SK-MEL-5 (cell line): ENCODE data around the gene FAM120C. TPM values are rescaled to one million over a fixed set of nuclear protein-coding genes. Genes with fewer than 3 reads are reported as not detected.

ENCODE experiments used
- DNase-seq: peaks from one replicate; pipeline ENCODE4 v3.0.0-alpha.2; 2016; ENCODE audit warnings: low read depth, low spot score
- in situ Hi-C: cut with HindIII; loops from 2 replicates; pipeline ENCODE4 v1.10.0; 2016; ENCODE audit warnings: low sequenced_read_pairs, high pct_unique_total_duplicates, low pct_unique_long_range_greater_than_20kb
- polyA plus RNA-seq, 2 experiments: library from polyadenylated mRNA; depleted of rRNA; stranded (reverse); fragments of >200 nt; gene quantifications; 2 replicates each; pipeline ENCODE4 v1.2.3, GENCODE V29; 2015
- total RNA-seq: library from RNA; depleted of rRNA; stranded (reverse); fragments of >200 nt; shearing (Covaris generic); gene quantifications from 2 replicates; pipeline ENCODE4 v1.2.3, GENCODE V29; 2014; rRNA removed

The FAM120C gene, protein sequence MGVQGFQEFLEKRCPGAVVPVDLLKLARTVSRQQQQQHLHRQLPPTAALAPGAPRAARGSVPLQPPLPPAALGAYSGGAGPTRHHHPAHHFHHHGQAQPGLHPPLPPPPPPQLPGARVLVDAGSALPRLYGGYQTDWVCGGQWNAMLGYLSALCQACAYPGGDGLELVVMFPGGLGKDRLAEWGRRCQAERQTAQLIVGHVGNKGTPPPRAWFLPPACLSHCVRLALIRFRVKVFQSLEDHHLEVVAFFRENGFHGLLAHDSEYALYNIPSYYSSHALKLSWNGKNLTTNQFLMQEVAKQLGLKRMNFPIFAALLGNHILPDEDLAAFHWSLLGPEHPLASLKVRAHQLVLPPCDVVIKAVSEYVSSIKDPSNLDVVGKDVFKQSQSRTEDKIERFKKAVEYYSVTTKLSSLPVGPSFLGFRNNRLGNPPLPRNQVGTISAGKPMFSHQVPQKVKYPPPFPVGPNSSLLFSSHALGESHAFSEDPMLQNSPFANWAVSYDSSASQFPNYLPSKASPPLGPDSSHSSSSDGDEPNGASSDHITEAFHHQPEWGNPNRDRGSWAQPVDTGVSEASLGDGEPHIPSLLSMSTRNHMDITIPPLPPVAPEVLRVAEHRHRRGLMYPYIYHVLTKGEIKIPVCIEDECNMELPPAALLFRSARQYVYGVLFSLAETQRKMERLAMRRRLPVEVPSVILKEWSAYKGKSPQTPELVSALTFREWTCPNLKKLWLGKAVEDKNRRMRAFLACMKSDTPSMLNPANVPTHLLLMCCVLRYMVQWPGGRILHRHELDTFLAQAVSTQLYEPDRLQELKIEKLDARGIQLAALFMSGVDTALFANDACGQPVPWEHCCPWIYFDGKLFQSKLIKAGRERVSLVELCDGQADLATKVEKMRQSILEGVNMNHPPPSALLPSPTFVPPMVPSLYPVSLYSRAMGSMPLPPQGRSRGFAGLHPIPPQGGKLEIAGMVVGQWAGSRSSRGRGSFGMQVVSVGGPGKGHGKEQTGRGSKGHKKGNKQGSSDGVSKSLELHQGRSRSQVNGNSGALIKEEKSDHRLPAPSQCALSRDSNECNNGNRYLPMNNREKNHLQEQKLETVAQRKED
- total RNA-seq: 3.9 and 5.7 TPM in 2 replicates
- polyA plus RNA-seq (2015; cell fraction: cytosol; rRNA removed): 6.2 and 8.3 TPM in 2 replicates
- polyA plus RNA-seq (2015; cell fraction: nucleus; rRNA removed): 19.8 and 21.8 TPM in 2 replicates

DNA sequence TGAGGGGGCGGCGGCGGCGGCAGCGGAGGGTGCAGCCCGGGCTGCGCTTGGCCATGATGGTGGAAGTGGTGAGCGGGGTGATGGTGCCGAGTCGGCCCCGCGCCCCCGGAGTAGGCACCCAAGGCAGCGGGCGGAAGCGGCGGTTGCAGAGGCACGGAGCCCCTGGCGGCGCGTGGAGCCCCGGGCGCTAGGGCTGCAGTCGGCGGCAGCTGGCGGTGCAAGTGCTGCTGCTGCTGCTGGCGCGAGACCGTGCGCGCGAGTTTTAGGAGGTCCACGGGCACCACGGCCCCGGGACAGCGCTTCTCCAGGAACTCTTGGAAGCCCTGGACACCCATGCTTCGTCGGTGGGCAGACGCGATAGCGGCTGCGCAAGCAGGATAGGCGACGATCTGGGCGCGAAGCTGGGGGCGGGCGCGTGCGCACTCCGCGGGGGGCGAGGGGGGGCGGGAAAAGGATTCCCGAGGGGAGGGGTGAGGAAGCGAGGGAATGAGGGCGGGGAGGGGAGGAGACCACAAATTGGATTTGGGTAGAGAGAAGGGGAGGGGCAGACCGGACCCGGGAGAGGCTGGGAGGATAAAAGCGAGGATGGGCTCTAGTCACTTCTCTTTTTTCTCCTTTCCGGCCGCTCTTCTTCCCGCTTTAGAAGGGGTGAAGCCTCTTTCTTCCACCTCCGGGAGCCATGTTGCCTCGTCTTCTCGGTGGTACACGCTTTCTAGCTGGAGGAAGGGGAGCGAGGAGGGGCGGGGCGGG, at the start of gene FAM120C:
TSS of gene FAM120C (minus strand) at position 391 of the 750 bp plus-strand sequence. CDS start at position 335, 56 bp downstream.
- in situ Hi-C loops: no loop called here
- DNase-seq: peak; percentile 82

DNA sequence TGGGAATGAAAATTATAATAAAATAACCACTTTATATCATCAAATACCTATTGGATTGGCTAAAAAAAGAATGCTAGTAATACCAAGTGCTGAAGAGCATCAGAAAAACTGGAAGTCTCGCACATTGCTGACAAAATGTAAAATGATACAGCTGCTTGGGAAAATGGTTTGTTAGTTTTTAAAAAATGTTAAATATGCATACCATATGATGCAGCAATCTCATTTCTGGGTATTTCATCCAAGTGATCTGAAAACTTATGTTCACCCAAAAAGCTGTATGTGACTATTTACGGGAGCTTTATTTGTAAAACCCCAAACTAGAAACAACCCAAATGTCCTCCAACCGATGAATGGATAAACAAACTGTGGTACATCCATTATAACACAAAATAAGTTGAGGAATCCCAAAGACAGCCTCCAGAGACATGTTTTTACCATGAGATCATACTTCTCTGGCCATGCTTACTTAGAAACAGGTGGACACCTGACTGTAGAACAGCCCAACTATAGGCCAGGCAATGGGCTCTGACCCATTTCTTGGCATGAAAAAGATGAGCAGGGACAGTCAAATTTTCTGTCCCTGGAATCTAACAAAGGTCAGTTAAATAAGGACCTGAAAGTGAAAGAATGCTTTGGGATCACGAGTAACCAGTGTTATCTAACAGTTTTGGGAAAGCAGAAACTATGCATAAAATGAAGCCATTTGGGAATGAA, 47.5 kb upstream of the FAM120C start:
- no peak for DNase-seq
- in situ Hi-C loops: no loop called here

DNA sequence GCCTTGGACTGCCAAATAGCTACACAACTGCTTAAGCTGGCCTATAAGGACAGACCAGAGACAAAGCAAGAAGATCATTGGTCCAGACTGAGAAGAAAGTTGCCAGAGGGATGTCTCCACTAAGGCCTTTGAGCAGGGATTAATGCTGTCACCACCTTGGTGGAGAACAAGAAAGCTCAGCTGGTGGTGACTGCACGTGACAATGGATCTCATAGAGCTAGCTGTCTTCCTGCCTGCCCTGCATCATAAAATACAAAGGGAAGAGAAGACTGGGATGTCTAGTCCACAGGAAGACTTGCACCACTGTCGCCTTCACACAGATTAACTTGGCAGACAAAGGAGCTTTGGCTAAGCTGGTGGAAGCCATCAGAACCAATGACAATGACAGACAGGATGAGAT, 40.5 kb upstream of the FAM120C start:
- in situ Hi-C loops: no loop called here

DNA sequence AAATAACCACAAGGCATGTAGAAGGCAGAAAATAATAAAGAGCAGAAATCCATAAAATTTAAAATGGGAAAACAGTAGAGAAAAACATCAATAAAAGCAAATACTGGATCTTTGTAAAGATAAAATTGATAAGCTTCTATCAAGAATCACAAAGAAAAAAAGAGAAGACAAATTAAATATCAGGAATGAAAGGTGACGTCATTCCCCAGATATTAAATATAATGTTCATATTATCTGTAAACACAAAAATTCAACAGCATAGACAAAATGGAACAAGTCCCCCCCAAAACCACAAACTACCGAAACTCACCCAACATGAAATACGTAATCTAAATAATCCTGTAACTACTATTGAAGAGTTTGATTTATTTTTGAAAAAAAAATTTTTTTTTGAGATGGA, 30.5 kb upstream of the FAM120C start:
- DNase-seq: no peak
- in situ Hi-C loops: no loop called here

More for the DNA sequence above, 40.5 kb upstream of the FAM120C start:
- DNase-seq: no peak

DNA sequence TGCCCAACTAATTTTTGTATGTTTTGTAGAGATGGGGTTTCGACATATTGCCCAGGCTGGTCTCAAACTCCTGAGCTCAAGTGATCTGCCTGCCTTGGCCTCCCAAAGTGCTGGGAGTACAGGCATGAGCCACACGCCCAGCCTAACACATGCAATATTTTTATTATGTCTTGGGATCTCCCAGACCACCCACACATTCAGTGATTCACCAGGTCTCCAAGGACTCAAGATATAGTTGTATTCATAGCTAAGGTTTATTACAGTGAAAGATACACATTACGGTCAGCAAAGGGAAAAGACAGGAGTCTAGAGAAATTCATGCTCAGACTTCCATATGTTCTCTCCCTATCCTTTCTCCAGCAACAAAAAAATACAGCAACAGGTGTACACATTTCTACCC, 25.5 kb upstream of the FAM120C start:
- in situ Hi-C loops: no loop called here
- no peak for DNase-seq

DNA sequence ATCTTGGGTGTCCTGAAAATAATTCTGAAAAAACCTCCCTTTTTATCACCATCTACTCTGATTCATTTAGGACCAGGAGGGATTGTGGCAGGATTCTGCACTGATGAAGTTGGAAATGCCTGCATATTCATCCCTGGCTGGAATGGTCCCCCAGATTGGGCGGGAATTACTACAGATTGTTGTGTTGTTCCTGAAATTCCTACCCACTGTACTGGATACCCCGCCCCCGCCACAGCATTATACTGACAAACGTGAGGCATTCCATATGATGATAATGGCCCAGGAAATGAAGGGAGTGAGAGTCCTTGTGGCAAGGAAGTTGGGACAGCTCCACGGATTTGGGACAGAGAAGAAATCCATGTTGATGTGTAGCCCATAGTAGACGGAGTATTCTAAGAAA, 15.2 kb upstream of the FAM120C start:
- no peak for DNase-seq
- in situ Hi-C loops: no loop called here

DNA sequence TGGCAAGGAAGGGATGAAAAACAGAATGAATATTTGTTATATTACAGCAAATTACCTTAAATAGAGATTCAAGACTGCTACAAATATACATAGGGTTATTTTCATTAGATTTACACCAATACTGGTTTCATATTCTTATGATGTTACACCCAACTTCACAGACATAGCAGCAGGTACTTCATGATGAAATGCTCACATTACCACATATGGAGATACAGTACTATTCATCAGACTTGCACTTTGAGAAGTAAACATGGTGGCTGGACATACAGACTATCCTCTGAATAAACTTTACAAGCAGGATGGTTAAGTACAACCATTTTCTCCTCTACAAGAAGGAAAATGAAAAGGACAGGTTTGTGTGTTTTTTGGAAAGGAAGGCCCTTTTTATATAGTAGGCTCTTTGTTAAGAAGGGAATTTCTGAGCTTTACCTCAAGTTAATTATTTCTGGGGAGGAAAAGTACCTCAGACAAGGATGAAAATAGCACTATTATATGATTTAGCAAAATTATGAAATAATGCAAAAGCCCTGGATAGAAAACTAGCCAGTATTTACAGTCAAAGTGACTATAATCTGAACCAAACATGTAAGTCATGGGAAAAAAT, 12.0 kb upstream of the FAM120C start:
- no peak for DNase-seq
- in situ Hi-C loops: no loop called here

DNA sequence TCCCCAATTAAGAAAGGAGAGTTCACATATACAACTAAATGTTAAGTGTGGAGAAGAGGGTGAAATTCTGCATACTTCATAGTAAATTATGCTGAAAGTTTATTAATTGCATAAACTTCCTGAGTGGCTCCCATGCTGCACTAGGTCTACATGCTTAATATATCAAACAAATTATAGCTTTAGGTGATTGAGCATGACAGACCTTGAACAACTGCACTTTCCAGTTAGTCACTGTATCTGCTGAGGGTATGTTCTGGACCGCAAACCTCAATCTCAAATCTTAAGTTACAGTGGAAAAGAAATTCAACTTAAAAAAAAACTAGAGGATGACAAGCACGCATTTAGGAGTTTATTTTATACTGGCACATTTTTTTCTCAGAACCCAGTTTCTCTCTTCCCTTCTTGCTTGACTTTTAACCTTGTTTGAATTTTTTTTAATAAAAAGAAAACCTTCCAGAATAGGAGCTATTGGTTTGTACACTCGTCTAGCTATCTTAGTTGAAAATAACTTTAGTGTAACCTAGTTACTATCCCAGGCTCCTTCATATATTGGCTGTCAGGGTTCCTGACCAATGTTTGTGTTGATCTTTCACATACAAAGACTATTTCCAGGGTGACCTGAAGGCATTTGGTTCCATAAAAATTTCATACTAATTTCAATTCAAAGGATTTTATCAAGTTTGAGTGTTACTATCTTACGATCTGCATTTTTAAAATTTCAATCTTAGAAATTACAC, 10.2 kb upstream of the FAM120C start:
- in situ Hi-C loops: no loop called here
- DNase-seq: no peak

DNA sequence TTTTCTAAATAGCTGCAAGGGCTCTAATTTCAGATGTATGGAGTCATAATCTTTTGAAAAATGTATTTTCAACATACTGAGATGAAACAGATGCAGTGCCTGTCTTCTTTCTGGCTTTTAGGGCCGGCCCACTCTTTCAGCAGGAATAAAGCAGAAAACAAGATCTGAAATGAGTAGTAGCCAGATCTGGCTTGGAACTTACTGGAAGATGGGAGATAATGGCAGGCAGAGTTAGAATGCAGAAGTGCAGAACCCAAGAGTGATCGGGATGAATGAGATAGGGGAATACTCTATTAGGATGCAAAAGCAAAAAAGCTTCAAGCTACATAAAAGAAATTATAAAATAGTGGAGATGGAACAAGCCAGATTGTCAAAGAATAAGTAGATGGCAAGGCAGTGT, 1.4 kb upstream of the FAM120C start:
- no peak for DNase-seq
- in situ Hi-C loops: no loop called here

DNA sequence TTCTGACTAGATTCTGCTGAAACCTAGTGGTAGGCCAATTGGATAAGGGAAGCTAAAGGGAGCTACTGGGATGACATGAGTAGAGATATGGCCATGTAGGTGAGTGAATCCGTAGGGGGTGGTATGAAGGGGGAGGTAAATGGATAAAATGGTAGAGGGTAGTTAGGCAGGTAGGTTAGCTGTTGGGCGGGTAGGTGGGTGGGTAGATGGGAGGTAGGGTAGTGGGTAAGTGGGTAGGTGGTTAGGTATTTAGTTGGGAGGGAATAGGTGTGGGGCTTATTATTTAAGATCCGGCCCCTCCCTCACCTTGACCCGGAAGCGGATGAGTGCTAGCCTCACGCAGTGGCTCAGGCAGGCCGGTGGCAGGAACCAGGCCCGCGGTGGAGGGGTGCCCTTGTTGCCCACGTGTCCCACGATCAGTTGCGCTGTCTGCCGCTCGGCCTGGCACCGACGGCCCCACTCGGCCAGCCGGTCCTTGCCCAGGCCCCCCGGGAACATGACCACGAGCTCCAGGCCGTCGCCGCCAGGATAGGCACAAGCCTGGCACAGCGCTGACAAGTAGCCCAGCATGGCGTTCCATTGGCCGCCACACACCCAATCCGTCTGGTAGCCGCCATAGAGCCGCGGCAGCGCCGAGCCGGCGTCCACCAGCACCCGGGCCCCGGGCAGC, 725 bp downstream of the FAM120C start:
- peak; percentile 32 for DNase-seq
- in situ Hi-C loops: no loop called here

DNA sequence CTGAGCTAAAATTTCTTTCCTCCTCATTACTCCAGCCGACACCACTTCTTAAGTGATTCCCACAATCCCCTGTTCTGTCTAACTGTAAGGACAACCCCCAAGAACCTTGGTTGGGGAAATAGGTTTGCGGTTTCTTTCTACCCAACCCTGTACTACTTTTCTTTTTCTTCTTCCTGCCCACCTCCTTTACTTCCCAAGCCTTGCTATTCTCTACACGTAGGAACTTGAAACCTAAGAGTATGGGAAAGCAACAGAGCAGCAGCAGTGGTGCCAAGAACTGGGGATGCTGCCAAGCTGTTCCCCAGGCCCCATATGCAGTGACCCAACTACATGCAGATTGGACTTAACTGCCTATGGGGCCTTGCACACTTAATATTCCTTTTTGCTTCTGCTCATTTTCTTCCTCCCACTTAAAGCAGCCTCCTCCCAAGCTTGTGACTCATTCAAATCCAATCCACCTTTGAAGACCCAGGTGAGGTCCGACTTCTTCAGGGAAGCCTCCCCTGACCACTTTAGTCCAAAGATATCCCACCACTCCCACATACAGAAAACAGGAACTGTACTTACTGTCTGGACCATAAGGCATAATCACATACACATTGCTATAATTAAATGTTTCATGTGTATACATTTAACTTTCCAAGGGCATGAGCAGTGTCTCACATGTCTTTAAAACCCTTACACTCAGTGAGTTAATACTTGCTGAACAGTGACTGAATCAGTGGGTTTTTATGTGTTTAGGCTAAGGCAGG, 1.7 kb downstream of the FAM120C start:
- in situ Hi-C loops: no loop called here
- no peak for DNase-seq

DNA sequence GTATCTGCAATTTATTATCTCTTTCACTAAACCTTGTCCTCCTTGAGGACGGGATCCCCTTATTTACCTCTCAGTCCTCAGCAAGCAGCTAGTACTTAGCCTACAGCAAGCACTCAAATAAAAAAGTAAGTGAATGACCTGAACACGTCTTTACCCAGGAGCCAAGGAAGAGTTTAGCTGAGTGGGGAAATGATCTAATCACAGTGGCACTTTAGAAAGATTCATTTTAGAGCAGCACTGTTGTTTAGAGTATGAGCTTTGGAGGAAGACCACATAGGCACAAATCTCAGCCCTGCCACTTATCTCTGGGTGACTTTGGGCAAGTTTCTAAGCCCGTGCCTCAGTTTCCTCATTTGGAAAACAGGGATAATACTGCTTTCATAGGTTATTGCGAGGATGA, 2.7 kb downstream of the FAM120C start:
- DNase-seq: no peak

DNA sequence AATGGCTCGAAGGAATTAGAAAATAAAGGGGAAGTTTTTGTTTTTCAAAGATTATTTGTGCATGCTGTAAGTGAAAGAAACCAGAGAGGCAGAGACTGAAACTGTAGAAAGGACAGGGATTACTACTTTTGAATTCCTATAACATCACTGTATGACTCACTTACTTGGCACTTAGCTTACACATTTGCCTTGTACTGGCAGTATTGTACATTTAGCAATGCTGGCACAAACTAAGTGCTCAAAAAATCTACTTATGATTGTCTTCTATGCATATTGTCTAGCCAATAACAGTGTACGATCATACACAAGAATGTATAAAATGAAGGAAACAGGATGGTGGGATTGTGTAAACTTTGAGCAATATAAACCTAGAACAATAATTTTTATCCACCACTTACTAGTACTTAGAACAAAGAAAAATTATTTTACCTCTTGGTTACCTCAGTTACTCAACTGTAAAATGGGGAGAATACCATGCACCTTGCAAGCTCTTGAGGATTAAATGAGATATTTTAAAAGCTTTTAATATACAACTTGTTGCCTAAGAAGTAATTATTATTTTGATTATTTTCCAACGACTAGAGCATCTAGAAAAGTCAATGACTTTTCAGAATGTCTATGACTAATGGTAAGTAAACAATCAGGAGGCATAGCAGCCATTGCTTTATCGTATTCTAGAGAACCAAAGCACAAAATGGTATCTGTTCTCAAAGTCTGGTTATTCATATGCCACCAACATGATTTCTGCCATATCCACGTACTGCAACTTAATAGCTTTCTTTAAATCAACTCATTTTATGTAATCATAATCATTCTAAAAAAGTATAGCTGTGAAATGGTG, 4.7 kb downstream of the FAM120C start:
- no peak for DNase-seq
- in situ Hi-C loops: no loop called here

More for the DNA sequence above, 2.7 kb downstream of the FAM120C start:
- in situ Hi-C loops: no loop called here

DNA sequence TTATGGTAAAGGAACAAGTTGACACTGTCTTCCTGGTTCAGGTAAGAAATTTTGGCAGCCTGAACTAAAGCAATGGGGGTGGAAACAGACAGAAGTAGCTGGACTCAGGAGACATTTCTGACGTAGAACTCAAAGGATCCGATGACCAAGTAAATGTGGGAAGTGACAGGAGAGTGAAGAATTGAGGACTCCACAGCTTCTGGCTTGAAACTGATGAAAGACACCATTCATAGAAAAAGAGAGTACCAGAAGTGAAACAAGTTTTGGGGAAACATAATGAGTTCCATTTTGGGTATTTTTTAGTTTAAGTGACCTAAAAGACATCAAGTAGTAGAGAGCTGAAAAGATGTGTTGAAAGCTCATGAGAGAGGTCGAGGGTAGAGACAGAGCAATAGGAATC, 5.7 kb downstream of the FAM120C start:
- no peak for DNase-seq
- in situ Hi-C loops: no loop called here
